PFSK-1 (cell line): ENCODE data around the gene XPR1.

Source experiments
- FOXP2 ChIP-seq: optimal IDR thresholded peaks from 2 replicates; pipeline ENCODE3; 2011; ENCODE audit warnings: borderline replicate concordance, control low read depth, inconsistent platforms; ENCODE audit not compliant: insufficient read depth; ENCODE audit errors: extremely low read length, extremely low read depth
- POLR2AphosphoS5 ChIP-seq: IDR thresholded peaks from 2 replicates; pipeline ENCODE4 v1.6.1; 2012; ENCODE audit warnings: low read depth, mild to moderate bottlenecking, control low read depth, low read length, moderate library complexity
- SIN3A ChIP-seq: IDR thresholded peaks from 2 replicates; pipeline ENCODE4 v1.6.1; 2012; ENCODE audit warnings: mild to moderate bottlenecking, low read length, moderate library complexity, borderline replicate concordance; ENCODE audit not compliant: insufficient read depth
- TAF1 ChIP-seq: IDR thresholded peaks from 2 replicates; pipeline ENCODE4 v1.6.1; 2012; ENCODE audit warnings: low read length, control low read depth, borderline replicate concordance; ENCODE audit not compliant: insufficient read depth
- TF ChIP-seq, protein P1 (sequence below), 2 experiments: IDR thresholded peaks; 2 replicates each; pipeline versions ENCODE4 v1.6.1 to v1.8.0; 2011 to 2012; ENCODE audit warnings: low read depth in 2 of 2, low read length in 2 of 2, control low read depth in 1 of 2, inconsistent platforms in 1 of 2, mild to moderate bottlenecking in 1 of 2, moderate library complexity in 1 of 2; ENCODE audit not compliant: insufficient read depth in 1 of 2

The XPR1 gene

DNA sequence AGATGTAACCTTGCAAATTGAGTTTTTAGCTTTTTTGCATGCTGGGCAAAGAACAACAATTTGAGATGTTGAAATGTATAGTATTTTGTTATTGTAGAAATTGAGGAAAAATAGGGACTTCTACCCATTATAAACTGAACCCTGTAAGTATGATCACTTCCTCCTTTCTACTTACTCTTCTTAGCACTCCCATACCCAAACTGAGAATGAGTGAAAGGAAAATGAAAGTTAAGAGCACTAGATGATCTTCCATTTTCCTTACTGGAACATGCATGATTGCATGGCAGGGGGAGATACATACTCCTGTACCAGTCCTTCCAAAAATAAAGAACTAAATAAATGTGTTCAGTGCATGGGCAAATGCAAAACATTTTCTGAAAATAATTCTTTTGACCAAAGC, 173.5 kb downstream of the XPR1 start:
- TF ChIP-seq TAF1 (no peak), FOXP2 (no peak), POLR2AphosphoS5 (no peak), SIN3A (no peak)
- TF ChIP-seq, protein P1, sequence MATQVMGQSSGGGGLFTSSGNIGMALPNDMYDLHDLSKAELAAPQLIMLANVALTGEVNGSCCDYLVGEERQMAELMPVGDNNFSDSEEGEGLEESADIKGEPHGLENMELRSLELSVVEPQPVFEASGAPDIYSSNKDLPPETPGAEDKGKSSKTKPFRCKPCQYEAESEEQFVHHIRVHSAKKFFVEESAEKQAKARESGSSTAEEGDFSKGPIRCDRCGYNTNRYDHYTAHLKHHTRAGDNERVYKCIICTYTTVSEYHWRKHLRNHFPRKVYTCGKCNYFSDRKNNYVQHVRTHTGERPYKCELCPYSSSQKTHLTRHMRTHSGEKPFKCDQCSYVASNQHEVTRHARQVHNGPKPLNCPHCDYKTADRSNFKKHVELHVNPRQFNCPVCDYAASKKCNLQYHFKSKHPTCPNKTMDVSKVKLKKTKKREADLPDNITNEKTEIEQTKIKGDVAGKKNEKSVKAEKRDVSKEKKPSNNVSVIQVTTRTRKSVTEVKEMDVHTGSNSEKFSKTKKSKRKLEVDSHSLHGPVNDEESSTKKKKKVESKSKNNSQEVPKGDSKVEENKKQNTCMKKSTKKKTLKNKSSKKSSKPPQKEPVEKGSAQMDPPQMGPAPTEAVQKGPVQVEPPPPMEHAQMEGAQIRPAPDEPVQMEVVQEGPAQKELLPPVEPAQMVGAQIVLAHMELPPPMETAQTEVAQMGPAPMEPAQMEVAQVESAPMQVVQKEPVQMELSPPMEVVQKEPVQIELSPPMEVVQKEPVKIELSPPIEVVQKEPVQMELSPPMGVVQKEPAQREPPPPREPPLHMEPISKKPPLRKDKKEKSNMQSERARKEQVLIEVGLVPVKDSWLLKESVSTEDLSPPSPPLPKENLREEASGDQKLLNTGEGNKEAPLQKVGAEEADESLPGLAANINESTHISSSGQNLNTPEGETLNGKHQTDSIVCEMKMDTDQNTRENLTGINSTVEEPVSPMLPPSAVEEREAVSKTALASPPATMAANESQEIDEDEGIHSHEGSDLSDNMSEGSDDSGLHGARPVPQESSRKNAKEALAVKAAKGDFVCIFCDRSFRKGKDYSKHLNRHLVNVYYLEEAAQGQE (IDR thresholded peaks at IDR 0.05; ENCODE audit: insufficient read depth in 1 of 2, low read depth in 2 of 2, low read length in 2 of 2): no peak

DNA sequence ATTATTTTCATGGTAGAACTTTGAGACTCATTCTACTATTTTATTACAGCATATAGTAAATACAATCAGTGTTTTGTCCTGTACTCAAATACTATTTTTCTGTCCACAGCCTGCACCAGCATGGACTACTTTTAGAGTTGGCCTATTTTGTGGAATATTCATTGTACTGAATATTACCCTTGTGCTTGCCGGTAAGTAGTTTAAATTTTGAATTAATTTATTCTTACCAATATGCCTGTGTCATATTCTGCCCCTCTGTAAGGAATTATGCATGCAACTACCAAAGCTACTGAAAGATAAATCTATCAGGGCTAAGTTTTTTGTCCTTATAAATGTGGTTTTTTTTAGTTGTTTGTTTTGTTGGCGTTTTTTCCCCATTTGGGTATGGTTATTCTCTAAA, 179.5 kb downstream of the XPR1 start:
- TF ChIP-seq TAF1 (no peak), SIN3A (no peak), FOXP2 (no peak)
- TF ChIP-seq, protein P1 (IDR thresholded peaks at IDR 0.05; ENCODE audit: insufficient read depth in 1 of 2, low read depth in 2 of 2, low read length in 2 of 2): no peak

DNA sequence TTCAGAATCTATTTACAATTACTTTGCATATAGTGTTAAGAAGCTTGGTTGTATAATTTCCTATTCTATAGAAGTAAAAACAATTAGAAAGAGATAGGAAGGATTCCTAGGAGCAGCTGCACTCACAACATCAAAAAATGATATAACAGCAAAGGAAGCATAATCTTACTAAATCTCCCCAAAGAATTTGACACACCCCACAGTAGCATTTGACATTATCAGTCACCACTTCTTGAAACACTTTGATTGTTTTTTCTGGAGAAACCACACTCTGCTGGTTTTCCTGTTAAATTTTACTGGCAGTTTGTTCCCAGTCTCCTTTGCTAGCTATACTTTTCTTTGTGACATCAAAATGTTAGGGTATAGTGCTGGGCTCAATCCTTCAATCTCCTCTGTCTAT, 180.1 kb downstream of the XPR1 start:
- no peak for TF ChIP-seq SIN3A
- TF ChIP-seq, protein P1 (IDR thresholded peaks at IDR 0.05; ENCODE audit: insufficient read depth in 1 of 2, low read depth in 2 of 2, low read length in 2 of 2): no peak
- TF ChIP-seq FOXP2: no peak
- no peak for TF ChIP-seq POLR2AphosphoS5
- TF ChIP-seq TAF1: no peak

DNA sequence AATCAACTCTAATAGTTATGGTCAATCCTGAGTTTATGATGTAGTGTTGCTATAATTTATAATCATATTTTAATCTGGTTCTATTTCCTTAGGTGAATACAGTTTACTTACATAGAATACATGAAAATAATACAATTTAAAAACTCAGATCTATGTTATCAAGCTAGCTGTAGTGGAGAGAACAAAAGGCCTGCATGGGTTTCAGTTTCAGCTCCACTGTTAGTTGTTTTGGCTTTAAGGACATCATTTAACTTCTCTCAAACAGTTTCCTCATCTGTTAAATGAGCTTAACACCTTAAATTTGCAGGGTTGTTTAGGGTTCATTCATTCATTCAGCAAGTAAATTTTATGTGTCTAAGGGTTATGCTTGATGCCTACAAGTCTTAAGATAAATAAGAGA, 182.4 kb downstream of the XPR1 start:
- no peak for TF ChIP-seq TAF1
- no peak for TF ChIP-seq FOXP2
- TF ChIP-seq POLR2AphosphoS5: no peak
- TF ChIP-seq, protein P1 (IDR thresholded peaks at IDR 0.05; ENCODE audit: insufficient read depth in 1 of 2, low read depth in 2 of 2, low read length in 2 of 2): no peak
- TF ChIP-seq SIN3A: no peak

DNA sequence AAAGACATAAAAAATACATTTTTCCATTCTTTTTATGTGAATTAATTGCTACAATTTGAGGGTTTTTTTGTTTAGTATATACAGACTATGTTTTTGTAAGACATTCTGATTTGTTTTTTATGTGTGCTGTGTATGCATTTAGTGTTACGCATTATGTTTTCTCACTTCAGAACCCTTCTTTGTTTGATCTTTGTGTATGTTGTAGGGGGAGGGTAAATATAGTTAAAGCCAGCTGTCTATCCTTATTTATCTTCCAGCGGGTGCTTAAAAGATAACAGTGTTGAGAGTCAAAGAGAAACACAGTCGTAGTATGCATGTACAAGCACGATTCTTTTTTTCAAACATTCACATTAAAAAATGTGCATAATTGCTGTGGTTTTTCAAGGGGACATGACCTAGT, 183.4 kb downstream of the XPR1 start:
- TF ChIP-seq, protein P1 (IDR thresholded peaks at IDR 0.05; ENCODE audit: insufficient read depth in 1 of 2, low read depth in 2 of 2, low read length in 2 of 2): no peak
